K562 (cell line): ENCODE results near the gene WFDC11.
A peak's percentile ranks its signal among the peaks of the same experiment; 100 is the strongest.
"Not testable (repeated sequence)": the region's sequence is repeated elsewhere in the genome, so short reads cannot be mapped to it uniquely, and the experiment has no call there.

Experiments used
- BRD4 ChIP-seq: fragments of 200-600 bp; sonication (generic); IDR thresholded peaks from 2 replicates; pipeline ENCODE4 v1.6.1; 2017; ENCODE audit warnings: inconsistent platforms
- CXXC5 ChIP-seq: fragments of 250-450 bp; sonication (Bioruptor Pico); IDR thresholded peaks from 2 replicates; pipeline ENCODE4 v1.8.0; 2022; ENCODE audit warnings: inconsistent platforms, mild to moderate bottlenecking, moderate library complexity
- HCFC1 ChIP-seq: IDR thresholded peaks from 2 replicates; pipeline ENCODE4 v1.6.1; 2012; ENCODE audit warnings: low read depth, low read length, improper control_type of control experiment
- NFIC ChIP-seq: fragments of 450-650 bp; IDR thresholded peaks from 2 replicates; pipeline ENCODE4 v1.6.1; 2017; ENCODE audit warnings: mild to moderate bottlenecking, inconsistent platforms
- POLR2A ChIP-seq: fragments of 450-650 bp; conservative IDR thresholded peaks from 2 replicates; pipeline ENCODE4 v1.6.1; 2016
- SREBF2 ChIP-seq: sonication (generic); formaldehyde crosslinking; IDR thresholded peaks from 2 replicates; pipeline ENCODE4 v1.4.0; 2020; ENCODE audit warnings: mild to moderate bottlenecking, missing genetic modification reagents
- TEAD4 ChIP-seq, 2 experiments: sonication (generic) in 1 of 2; formaldehyde crosslinking in 1 of 2; IDR thresholded peaks; 2 replicates each; pipeline versions ENCODE4 v1.6.1 to v1.8.0; 2012 to 2022; ENCODE audit warnings: borderline replicate concordance in 1 of 2, inconsistent platforms in 1 of 2, low read length in 1 of 2, mild to moderate bottlenecking in 1 of 2, missing genetic modification reagents in 1 of 2
- ZNF76 ChIP-seq: fragments of 250-450 bp; sonication (Bioruptor Pico); IDR thresholded peaks from 2 replicates; pipeline ENCODE4 v1.4.0; 2020; ENCODE audit warnings: mild to moderate bottlenecking, moderate library complexity, borderline replicate concordance
- TF ChIP-seq, protein P1 (sequence below): fragments of 450-650 bp; IDR thresholded peaks from 2 replicates; pipeline ENCODE4 v1.7.1; 2018; ENCODE audit warnings: mild to moderate bottlenecking, low read depth; ENCODE audit not compliant: partially characterized antibody
- TF ChIP-seq, protein P2 (sequence below): sonication (generic); formaldehyde crosslinking; IDR thresholded peaks from 2 replicates; pipeline ENCODE4 v1.8.1; 2023; ENCODE audit warnings: missing genetic modification reagents, mild to moderate bottlenecking, borderline replicate concordance
- TF ChIP-seq, protein P3 (sequence below): IDR thresholded peaks from 3 replicates; pipeline ENCODE4 v1.6.1; 2011; ENCODE audit warnings: borderline replicate concordance, mild to moderate bottlenecking; ENCODE audit not compliant: insufficient read length, insufficient read depth
- TF ChIP-seq, protein P4 (sequence below): fragments of 450-650 bp; IDR thresholded peaks from 2 replicates; pipeline ENCODE4 v1.6.1; 2016; ENCODE audit warnings: antibody characterized with exemption

DNA sequence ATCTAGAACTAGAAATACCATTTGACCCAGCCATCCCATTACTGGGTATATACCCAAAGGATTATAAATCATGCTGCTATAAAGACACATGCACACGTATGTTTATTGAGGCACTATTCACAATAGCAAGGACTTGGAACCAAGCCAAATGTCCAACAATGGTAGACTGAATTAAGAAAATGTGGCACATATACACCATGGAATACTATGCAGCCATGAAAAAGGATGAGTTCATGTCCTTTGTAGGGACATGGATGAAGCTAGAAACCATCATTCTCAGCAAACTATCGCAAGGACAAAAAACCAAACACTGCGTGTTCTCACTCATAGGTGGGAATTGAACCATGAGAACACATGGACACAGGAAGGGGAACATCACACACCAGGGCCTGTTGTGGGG is 13.0 kb downstream of the WFDC11 start:
- TF ChIP-seq TEAD4 (IDR thresholded peaks at IDR 0.05; ENCODE audit: low read length); TEAD4 (CRISPR knock-in tag; IDR thresholded peaks at IDR 0.05; ENCODE audit: borderline replicate concordance); SREBF2; CXXC5 (CRISPR knock-in tag); BRD4; ZNF76; HCFC1; POLR2A: not testable (repeated sequence)
- TF ChIP-seq, protein P1, sequence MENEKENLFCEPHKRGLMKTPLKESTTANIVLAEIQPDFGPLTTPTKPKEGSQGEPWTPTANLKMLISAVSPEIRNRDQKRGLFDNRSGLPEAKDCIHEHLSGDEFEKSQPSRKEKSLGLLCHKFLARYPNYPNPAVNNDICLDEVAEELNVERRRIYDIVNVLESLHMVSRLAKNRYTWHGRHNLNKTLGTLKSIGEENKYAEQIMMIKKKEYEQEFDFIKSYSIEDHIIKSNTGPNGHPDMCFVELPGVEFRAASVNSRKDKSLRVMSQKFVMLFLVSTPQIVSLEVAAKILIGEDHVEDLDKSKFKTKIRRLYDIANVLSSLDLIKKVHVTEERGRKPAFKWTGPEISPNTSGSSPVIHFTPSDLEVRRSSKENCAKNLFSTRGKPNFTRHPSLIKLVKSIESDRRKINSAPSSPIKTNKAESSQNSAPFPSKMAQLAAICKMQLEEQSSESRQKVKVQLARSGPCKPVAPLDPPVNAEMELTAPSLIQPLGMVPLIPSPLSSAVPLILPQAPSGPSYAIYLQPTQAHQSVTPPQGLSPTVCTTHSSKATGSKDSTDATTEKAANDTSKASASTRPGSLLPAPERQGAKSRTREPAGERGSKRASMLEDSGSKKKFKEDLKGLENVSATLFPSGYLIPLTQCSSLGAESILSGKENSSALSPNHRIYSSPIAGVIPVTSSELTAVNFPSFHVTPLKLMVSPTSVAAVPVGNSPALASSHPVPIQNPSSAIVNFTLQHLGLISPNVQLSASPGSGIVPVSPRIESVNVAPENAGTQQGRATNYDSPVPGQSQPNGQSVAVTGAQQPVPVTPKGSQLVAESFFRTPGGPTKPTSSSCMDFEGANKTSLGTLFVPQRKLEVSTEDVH, result not testable (repeated sequence)
- TF ChIP-seq, protein P2, sequence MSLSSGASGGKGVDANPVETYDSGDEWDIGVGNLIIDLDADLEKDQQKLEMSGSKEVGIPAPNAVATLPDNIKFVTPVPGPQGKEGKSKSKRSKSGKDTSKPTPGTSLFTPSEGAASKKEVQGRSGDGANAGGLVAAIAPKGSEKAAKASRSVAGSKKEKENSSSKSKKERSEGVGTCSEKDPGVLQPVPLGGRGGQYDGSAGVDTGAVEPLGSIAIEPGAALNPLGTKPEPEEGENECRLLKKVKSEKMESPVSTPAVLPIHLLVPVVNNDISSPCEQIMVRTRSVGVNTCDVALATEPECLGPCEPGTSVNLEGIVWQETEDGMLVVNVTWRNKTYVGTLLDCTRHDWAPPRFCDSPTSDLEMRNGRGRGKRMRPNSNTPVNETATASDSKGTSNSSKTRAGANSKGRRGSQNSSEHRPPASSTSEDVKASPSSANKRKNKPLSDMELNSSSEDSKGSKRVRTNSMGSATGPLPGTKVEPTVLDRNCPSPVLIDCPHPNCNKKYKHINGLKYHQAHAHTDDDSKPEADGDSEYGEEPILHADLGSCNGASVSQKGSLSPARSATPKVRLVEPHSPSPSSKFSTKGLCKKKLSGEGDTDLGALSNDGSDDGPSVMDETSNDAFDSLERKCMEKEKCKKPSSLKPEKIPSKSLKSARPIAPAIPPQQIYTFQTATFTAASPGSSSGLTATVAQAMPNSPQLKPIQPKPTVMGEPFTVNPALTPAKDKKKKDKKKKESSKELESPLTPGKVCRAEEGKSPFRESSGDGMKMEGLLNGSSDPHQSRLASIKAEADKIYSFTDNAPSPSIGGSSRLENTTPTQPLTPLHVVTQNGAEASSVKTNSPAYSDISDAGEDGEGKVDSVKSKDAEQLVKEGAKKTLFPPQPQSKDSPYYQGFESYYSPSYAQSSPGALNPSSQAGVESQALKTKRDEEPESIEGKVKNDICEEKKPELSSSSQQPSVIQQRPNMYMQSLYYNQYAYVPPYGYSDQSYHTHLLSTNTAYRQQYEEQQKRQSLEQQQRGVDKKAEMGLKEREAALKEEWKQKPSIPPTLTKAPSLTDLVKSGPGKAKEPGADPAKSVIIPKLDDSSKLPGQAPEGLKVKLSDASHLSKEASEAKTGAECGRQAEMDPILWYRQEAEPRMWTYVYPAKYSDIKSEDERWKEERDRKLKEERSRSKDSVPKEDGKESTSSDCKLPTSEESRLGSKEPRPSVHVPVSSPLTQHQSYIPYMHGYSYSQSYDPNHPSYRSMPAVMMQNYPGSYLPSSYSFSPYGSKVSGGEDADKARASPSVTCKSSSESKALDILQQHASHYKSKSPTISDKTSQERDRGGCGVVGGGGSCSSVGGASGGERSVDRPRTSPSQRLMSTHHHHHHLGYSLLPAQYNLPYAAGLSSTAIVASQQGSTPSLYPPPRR (CRISPR knock-in tag), result not testable (repeated sequence)
- TF ChIP-seq, protein P3, sequence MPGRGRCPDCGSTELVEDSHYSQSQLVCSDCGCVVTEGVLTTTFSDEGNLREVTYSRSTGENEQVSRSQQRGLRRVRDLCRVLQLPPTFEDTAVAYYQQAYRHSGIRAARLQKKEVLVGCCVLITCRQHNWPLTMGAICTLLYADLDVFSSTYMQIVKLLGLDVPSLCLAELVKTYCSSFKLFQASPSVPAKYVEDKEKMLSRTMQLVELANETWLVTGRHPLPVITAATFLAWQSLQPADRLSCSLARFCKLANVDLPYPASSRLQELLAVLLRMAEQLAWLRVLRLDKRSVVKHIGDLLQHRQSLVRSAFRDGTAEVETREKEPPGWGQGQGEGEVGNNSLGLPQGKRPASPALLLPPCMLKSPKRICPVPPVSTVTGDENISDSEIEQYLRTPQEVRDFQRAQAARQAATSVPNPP, result not testable (repeated sequence)
- TF ChIP-seq NFIC, result peak; percentile 35; the same call in 1 of the 2 replicates
- TF ChIP-seq, protein P4, sequence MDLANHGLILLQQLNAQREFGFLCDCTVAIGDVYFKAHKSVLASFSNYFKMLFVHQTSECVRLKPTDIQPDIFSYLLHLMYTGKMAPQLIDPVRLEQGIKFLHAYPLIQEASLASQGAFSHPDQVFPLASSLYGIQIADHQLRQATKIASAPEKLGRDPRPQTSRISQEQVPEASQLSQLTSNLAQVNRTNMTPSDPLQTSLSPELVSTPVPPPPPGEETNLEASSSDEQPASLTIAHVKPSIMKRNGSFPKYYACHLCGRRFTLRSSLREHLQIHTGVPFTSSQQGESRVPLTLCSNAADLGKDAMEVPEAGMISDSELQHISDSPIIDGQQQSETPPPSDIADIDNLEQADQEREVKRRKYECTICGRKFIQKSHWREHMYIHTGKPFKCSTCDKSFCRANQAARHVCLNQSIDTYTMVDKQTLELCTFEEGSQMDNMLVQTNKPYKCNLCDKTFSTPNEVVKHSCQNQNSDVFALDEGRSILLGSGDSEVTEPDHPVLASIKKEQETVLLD, result not testable (repeated sequence)
